ENCODE results near the gene EPYC. TPM values are rescaled to one million over a fixed set of nuclear protein-coding genes. Genes with fewer than 3 reads are reported as not detected.

EPYC gene
- total RNA-seq, 1 donor from 2014 or later = not detected

DNA sequence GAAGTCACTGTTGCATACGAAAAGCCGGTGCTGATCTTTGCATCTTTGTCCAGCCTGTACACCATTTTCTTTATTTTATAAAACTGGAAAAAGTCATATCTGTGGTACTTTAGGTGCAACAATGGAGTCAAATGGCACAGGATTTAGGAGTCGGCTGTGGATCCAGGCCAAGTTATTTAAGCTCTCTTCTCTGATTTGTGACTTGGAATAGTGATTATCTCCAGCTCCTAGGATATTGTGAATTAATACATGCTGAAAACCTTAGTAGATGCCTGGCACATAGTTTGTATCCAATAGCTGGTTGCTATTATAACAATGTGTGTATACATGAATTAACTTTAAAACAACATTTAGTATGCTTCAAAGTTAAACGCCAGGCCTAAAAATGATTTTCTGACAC, 43.6 kb downstream of the EPYC start:
- H3K27ac Mint-ChIP-seq (ENCODE audit: unreplicated experiment) = no peak overlapping the region
- H3K27me3 Mint-ChIP-seq (ENCODE audit: low read depth) = no peaks in the 10 kb centered on the region
- H3K9me3 Mint-ChIP-seq (ENCODE audit: low read depth) = no peaks in the 10 kb centered on the region
- H3K36me3 Mint-ChIP-seq (ENCODE audit: low read depth) = no peaks in the 10 kb centered on the region
- no peak for DNase-seq (ENCODE audit: low spot score)
- no peak overlapping the region for H3K4me3 Mint-ChIP-seq (ENCODE audit: unreplicated experiment)
- TF ChIP-seq, protein P1, sequence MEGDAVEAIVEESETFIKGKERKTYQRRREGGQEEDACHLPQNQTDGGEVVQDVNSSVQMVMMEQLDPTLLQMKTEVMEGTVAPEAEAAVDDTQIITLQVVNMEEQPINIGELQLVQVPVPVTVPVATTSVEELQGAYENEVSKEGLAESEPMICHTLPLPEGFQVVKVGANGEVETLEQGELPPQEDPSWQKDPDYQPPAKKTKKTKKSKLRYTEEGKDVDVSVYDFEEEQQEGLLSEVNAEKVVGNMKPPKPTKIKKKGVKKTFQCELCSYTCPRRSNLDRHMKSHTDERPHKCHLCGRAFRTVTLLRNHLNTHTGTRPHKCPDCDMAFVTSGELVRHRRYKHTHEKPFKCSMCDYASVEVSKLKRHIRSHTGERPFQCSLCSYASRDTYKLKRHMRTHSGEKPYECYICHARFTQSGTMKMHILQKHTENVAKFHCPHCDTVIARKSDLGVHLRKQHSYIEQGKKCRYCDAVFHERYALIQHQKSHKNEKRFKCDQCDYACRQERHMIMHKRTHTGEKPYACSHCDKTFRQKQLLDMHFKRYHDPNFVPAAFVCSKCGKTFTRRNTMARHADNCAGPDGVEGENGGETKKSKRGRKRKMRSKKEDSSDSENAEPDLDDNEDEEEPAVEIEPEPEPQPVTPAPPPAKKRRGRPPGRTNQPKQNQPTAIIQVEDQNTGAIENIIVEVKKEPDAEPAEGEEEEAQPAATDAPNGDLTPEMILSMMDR (IDR thresholded peaks at IDR 0.05) = no peak
- H3K4me1 Mint-ChIP-seq (ENCODE audit: low read depth) = peaks cover 3% of the 10 kb centered on the region

DNA sequence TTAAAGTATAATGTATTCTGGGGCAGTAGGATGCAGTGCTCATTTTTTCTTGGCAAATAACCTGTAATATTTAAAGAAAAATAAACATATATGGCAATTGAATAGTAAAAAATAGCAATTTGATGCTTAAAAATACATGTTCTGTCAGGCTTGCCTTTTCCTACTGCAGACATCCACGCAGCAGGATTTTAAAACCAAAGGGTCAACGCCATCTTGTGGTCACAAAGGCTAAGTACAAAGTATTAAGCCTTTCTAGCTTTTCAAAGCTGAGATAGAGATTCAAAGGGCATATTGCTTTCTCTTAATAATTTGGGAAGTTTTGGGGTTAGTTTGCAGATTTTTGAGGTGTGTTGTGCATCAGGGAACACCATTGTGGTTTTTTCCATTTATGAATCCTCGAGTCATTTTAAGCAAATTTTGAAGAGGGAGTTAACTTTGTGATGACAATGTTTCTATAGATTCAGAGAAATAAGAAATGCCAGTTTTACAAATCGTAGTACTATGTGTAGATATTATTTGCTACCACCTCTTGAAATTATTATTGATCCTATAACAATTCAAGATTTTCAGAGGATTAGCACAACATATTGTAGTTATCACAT, 45.1 kb downstream of the EPYC start:
- no peaks in the 10 kb centered on the region for H3K36me3 Mint-ChIP-seq (ENCODE audit: low read depth)
- no peak overlapping the region for H3K4me3 Mint-ChIP-seq (ENCODE audit: unreplicated experiment)
- no peaks in the 10 kb centered on the region for H3K27me3 Mint-ChIP-seq (ENCODE audit: low read depth)
- peaks cover 3% of the 10 kb centered on the region for H3K4me1 Mint-ChIP-seq (ENCODE audit: low read depth)
- H3K27ac Mint-ChIP-seq (ENCODE audit: unreplicated experiment) = no peak overlapping the region
- DNase-seq (ENCODE audit: low spot score) = no peak
- TF ChIP-seq, protein P1 (IDR thresholded peaks at IDR 0.05) = peak; percentile 77
- H3K9me3 Mint-ChIP-seq (ENCODE audit: low read depth) = no peaks in the 10 kb centered on the region

DNA sequence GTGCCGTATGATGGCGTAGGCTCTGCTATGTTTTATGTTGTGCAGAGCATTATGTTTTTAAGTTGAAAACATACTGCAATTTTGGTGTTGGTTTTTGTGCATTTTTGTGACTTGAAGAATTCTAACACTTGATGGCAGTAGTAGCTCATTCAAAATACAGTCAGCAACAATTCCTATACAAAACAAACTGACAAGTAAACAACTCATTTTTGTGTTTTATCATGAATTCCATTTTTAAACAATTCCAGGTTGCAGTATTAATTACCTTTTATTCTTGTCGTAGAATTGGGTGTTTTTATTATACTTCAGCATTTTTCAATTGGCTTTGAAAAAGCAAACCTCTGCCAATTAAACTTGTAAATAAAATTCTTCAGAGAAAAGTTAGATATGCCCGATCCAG, 45.7 kb downstream of the EPYC start:
- H3K36me3 Mint-ChIP-seq (ENCODE audit: low read depth) = no peaks in the 10 kb centered on the region
- no peak overlapping the region for H3K4me3 Mint-ChIP-seq (ENCODE audit: unreplicated experiment)
- peaks cover 3% of the 10 kb centered on the region for H3K4me1 Mint-ChIP-seq (ENCODE audit: low read depth)
- no peaks in the 10 kb centered on the region for H3K27me3 Mint-ChIP-seq (ENCODE audit: low read depth)
- no peak overlapping the region for H3K27ac Mint-ChIP-seq (ENCODE audit: unreplicated experiment)
- no peak for DNase-seq (ENCODE audit: low spot score)
- H3K9me3 Mint-ChIP-seq (ENCODE audit: low read depth) = no peaks in the 10 kb centered on the region
- TF ChIP-seq, protein P1 (IDR thresholded peaks at IDR 0.05) = peak; percentile 67

GRCh38 chr12:90958347-90958746, 46.4 kb downstream of the EPYC start:
- Mint-ChIP-seq H3K4me1 (ENCODE audit: low read depth) (peaks cover 3% of the 10 kb centered on the region), H3K9me3 (ENCODE audit: low read depth) (no peaks in the 10 kb centered on the region), H3K27ac (ENCODE audit: unreplicated experiment) (no peak overlapping the region), H3K27me3 (ENCODE audit: low read depth) (no peaks in the 10 kb centered on the region), H3K4me3 (ENCODE audit: unreplicated experiment) (no peak overlapping the region), H3K36me3 (ENCODE audit: low read depth) (no peaks in the 10 kb centered on the region)
- no peak for DNase-seq (ENCODE audit: low spot score)
- TF ChIP-seq, protein P1 (IDR thresholded peaks at IDR 0.05) = no peak

DNA sequence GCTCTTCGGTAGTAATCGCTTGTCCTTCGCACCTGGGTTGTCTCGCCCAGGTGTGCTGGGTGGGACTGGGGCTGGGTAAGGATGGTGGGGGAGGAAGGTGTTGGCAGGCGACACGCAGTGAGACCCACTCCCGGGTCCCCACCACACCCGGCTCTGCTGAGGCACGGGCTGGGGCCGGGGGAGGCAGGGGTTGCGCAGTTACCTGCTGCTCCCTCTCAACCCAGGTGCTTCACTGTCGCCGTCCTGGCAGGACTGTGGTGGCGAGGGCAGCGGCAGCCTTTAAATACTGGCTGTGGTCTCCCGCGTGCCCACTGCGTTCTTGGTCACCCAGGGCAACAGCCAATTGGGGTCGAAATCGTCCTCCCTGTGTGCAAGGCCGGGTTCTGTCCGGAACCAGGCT, 49.9 kb downstream of the EPYC start, which contains the start of gene CCER1:
TSS of gene CCER1 (minus strand) at position 256 of the 400 bp plus-strand sequence. CDS start 434 bp downstream, outside the sequence.
- Mint-ChIP-seq H3K4me3 (ENCODE audit: unreplicated experiment) (no peak within 1 kb of the TSS), H3K4me1 (ENCODE audit: low read depth) (peaks cover 3% of the 10 kb centered on the region), H3K36me3 (ENCODE audit: low read depth) (no peaks in the 10 kb centered on the region), H3K27me3 (ENCODE audit: low read depth) (no peaks in the 10 kb centered on the region), H3K9me3 (ENCODE audit: low read depth) (no peaks in the 10 kb centered on the region), H3K27ac (ENCODE audit: unreplicated experiment) (no peak within 1 kb of the TSS)
- TF ChIP-seq, protein P1 (IDR thresholded peaks at IDR 0.05) = no peak
- DNase-seq (ENCODE audit: low spot score) = peak; percentile 80
